Measurements from ENCODE around the gene NETO2.
"Not testable (repeated sequence)": the region's sequence is repeated elsewhere in the genome, so short reads cannot be mapped to it uniquely, and the experiment has no call there.

The NETO2 gene

GRCh38 chr16:47142821-47143676 lies 696 bp downstream of the NETO2 start:
- in situ Hi-C loops (cut with HindIII; ENCODE audit: low sequenced_read_pairs), result no loop called here
- peak; percentile 57 for TF ChIP-seq CTCF (IDR thresholded peaks at IDR 0.05; ENCODE audit: low read depth, low read length, missing control alignments)
- peak overlapping the region; percentile 68 for H3K4me3 ChIP-seq (ENCODE audit: low read depth, low read length)
- DNase-seq (ENCODE audit: low read depth), result peak; percentile 19

- in situ Hi-C loops (cut with HindIII; ENCODE audit: low sequenced_read_pairs), result no loop called here
- TF ChIP-seq CTCF (IDR thresholded peaks at IDR 0.05; ENCODE audit: low read depth, low read length, missing control alignments), result no peak
- peak; percentile 16 for DNase-seq (ENCODE audit: low read depth)
Observed at GRCh38 chr16:47142486-47142820, 1.3 kb downstream of the NETO2 start.

GRCh38 chr16:47141773-47142485 lies 1.8 kb downstream of the NETO2 start:
- peak; percentile 99 for TF ChIP-seq CTCF (IDR thresholded peaks at IDR 0.05; ENCODE audit: low read depth, low read length, missing control alignments)
- in situ Hi-C loops (cut with HindIII; ENCODE audit: low sequenced_read_pairs), result no loop called here
- peak overlapping the region; percentile 68 for H3K4me3 ChIP-seq (ENCODE audit: low read depth, low read length)
- peak; percentile 83 for DNase-seq (ENCODE audit: low read depth)

More at GRCh38 chr16:47142486-47142820, 1.3 kb downstream of the NETO2 start:
- peak overlapping the region; percentile 68 for H3K4me3 ChIP-seq (ENCODE audit: low read depth, low read length)

- in situ Hi-C loops (cut with HindIII; ENCODE audit: low sequenced_read_pairs), result no loop called here
- H3K4me3 ChIP-seq (ENCODE audit: low read depth, low read length), result no peak overlapping the region
- no peak for DNase-seq (ENCODE audit: low read depth)
- no peak for TF ChIP-seq CTCF (IDR thresholded peaks at IDR 0.05; ENCODE audit: low read depth, low read length, missing control alignments)
Observed at GRCh38 chr16:47140686-47141085, 3.1 kb downstream of the NETO2 start.

- no peak overlapping the region for H3K4me3 ChIP-seq (ENCODE audit: low read depth, low read length)
- no peak for DNase-seq (ENCODE audit: low read depth)
- in situ Hi-C loops (cut with HindIII; ENCODE audit: low sequenced_read_pairs), result no loop called here
- TF ChIP-seq CTCF (IDR thresholded peaks at IDR 0.05; ENCODE audit: low read depth, low read length, missing control alignments), result no peak
Observed at GRCh38 chr16:47139561-47140185, 4.1 kb downstream of the NETO2 start.

GRCh38 chr16:47137925-47138324 lies 5.8 kb downstream of the NETO2 start:
- DNase-seq (ENCODE audit: low read depth); in situ Hi-C loops (cut with HindIII; ENCODE audit: low sequenced_read_pairs); H3K4me3 ChIP-seq (ENCODE audit: low read depth, low read length): not testable (repeated sequence)
